CD14-positive monocyte (primary cell): ENCODE data around the gene FCN3. TPM values are rescaled to one million over a fixed set of nuclear protein-coding genes. Genes with fewer than 3 reads are reported as not detected.

Source experiments
- DNase-seq, 3 donors: peaks; one replicate each; pipeline ENCODE4 v3.0.0-alpha.2; 2011 to 2022
- H2AFZ ChIP-seq: 2 replicates; pipeline ENCODE4 v1.6.0; 2012; ENCODE audit warnings: mild to moderate bottlenecking, low read depth, low read length, inconsistent platforms; ENCODE audit not compliant: insufficient read depth, poor library complexity, severe bottlenecking
- H3K27ac ChIP-seq, 2 donors: 1 replicate in 1 of 2; 2 replicates in 1 of 2; pipeline ENCODE4 v1.5.1; 2012 to 2013; ENCODE audit warnings: low read length in 2 of 2, control low read depth in 1 of 2, inconsistent platforms in 1 of 2, low read depth in 1 of 2, mild to moderate bottlenecking in 1 of 2
- H3K27me3 ChIP-seq, 2 donors: one replicate each; pipeline versions ENCODE4 v1.6.0 to v1.6.1; 2011 to 2013; ENCODE audit warnings: low read length in 2 of 2; ENCODE audit not compliant: control insufficient read depth in 2 of 2, insufficient read depth in 2 of 2
- H3K36me3 ChIP-seq, 2 donors: replicated peaks in 1 of 2; 1 replicate in 1 of 2; 2 replicates in 1 of 2; pipeline versions ENCODE4 v1.5.1 to v1.6.1; 2012 to 2013; ENCODE audit warnings: low read length in 2 of 2, control low read depth in 1 of 2, inconsistent platforms in 1 of 2, mild to moderate bottlenecking in 1 of 2; ENCODE audit not compliant: insufficient read depth in 2 of 2, control insufficient read depth in 1 of 2
- H3K4me1 ChIP-seq, 2 donors: 1 replicate in 1 of 2; 2 replicates in 1 of 2; pipeline versions ENCODE4 v1.5.1 to v1.6.1; 2012 to 2013; ENCODE audit warnings: low read length in 2 of 2, control low read depth in 1 of 2, inconsistent platforms in 1 of 2, mild to moderate bottlenecking in 1 of 2, moderate library complexity in 1 of 2; ENCODE audit not compliant: insufficient read depth in 2 of 2, control insufficient read depth in 1 of 2
- H3K4me2 ChIP-seq: replicated peaks from 2 replicates; pipeline ENCODE3; 2012; ENCODE audit warnings: low read length, moderate library complexity, mild to moderate bottlenecking; ENCODE audit not compliant: poor library complexity, severe bottlenecking; ENCODE audit errors: extremely low read depth
- H3K4me3 ChIP-seq, 3 experiments: fragments of 200-600 bp in 1 of 3; sonication (generic) in 1 of 3; replicated peaks in 1 of 3; 1 replicate in 2 of 3; 2 replicates in 1 of 3; pipeline ENCODE4 v1.5.1; 2011 to 2013; ENCODE audit warnings: low read length in 3 of 3, mild to moderate bottlenecking in 3 of 3, control low read depth in 2 of 3, low read depth in 2 of 3, inconsistent platforms in 1 of 3, moderate library complexity in 1 of 3
- H3K79me2 ChIP-seq: 2 replicates; pipeline ENCODE4 v1.6.0; 2012; ENCODE audit warnings: mild to moderate bottlenecking, control low read depth, inconsistent platforms, low read length, moderate library complexity; ENCODE audit not compliant: insufficient read depth
- H3K9ac ChIP-seq: 2 replicates; pipeline ENCODE4 v1.6.0; 2017; ENCODE audit warnings: low read length, mild to moderate bottlenecking; ENCODE audit not compliant: insufficient read depth, poor library complexity, severe bottlenecking
- H3K9me3 ChIP-seq, 2 donors: replicated peaks in 1 of 2; 1 replicate in 1 of 2; 2 replicates in 1 of 2; pipeline versions ENCODE4 v1.5.1 to v1.6.1; 2012 to 2013; ENCODE audit warnings: low read length in 2 of 2, control low read depth in 1 of 2; ENCODE audit not compliant: control insufficient read depth in 1 of 2, insufficient read depth in 1 of 2
- H4K20me1 ChIP-seq: 2 replicates; pipeline ENCODE4 v1.6.0; 2012; ENCODE audit warnings: mild to moderate bottlenecking, low read length, control low read depth, moderate library complexity; ENCODE audit not compliant: insufficient read depth
- H3K27ac Mint-ChIP-seq, 7 donors: one replicate each; pipeline ENCODE4 v1.8.0; 2020; ENCODE audit warnings: mild to moderate bottlenecking in 7 of 7, mixed read lengths in 7 of 7, moderate library complexity in 6 of 7, inconsistent platforms in 2 of 7
- H3K27me3 Mint-ChIP-seq, 3 donors: one replicate each; pipeline ENCODE4 v1.8.0; 2021 to 2022; ENCODE audit warnings: low read depth in 3 of 3, mild to moderate bottlenecking in 3 of 3, mixed read lengths in 3 of 3, moderate library complexity in 3 of 3, inconsistent platforms in 1 of 3
- H3K36me3 Mint-ChIP-seq, 2 donors: one replicate each; pipeline ENCODE4 v1.8.0; 2020; ENCODE audit warnings: mixed read lengths in 2 of 2, inconsistent platforms in 1 of 2, mild to moderate bottlenecking in 1 of 2
- H3K4me1 Mint-ChIP-seq: one replicate; pipeline ENCODE4 v1.8.0; 2020; ENCODE audit warnings: mild to moderate bottlenecking, mixed read lengths
- H3K4me3 Mint-ChIP-seq, 2 donors: one replicate each; pipeline ENCODE4 v1.8.0; 2020; ENCODE audit warnings: mild to moderate bottlenecking in 2 of 2, mixed read lengths in 2 of 2, moderate library complexity in 1 of 2
- H3K9me3 Mint-ChIP-seq, 7 donors: one replicate each; pipeline ENCODE4 v1.8.0; 2020 to 2022; ENCODE audit warnings: mixed read lengths in 7 of 7, mild to moderate bottlenecking in 6 of 7, moderate library complexity in 6 of 7, inconsistent platforms in 2 of 7
- WGBS: methylation state at CpG from one replicate; pipeline ENCODE4 v1.1.5; 2013; ENCODE audit warnings: missing lambda C conversion rate; ENCODE audit not compliant: insufficient coverage; 5-methylcytosine and 5-hydroxymethylcytosine counted together
- intact Hi-C, 2 donors: fragments of 100-400 bp; cut with micrococcal nuclease; formaldehyde crosslinking; loops; one replicate each; pipeline versions ENCODE4 v1.15.0 to v1.15.1; 2023
- polyA plus RNA-seq, 3 donors: library from polyadenylated mRNA; depleted of rRNA in 1 of 3; unstranded in 2 of 3; stranded (reverse) in 1 of 3; fragments of 300-500 nt in 2 of 3; fragments of >200 nt in 1 of 3; fragmentation: Illumina TruSeq in 2 of 3; gene quantifications; 1 replicate in 2 of 3; 2 replicates in 1 of 3; pipeline ENCODE4 v1.2.3, GENCODE V29; 2012 to 2021
- TF ChIP-seq, protein P1 (sequence below): fragments of 200-600 bp; IDR thresholded peaks from one replicate; pipeline ENCODE4 v1.8.0; 2022; ENCODE audit warnings: antibody characterized with exemption, mild to moderate bottlenecking

Gene FCN3
- polyA plus RNA-seq, 3 donors: not detected

DNA sequence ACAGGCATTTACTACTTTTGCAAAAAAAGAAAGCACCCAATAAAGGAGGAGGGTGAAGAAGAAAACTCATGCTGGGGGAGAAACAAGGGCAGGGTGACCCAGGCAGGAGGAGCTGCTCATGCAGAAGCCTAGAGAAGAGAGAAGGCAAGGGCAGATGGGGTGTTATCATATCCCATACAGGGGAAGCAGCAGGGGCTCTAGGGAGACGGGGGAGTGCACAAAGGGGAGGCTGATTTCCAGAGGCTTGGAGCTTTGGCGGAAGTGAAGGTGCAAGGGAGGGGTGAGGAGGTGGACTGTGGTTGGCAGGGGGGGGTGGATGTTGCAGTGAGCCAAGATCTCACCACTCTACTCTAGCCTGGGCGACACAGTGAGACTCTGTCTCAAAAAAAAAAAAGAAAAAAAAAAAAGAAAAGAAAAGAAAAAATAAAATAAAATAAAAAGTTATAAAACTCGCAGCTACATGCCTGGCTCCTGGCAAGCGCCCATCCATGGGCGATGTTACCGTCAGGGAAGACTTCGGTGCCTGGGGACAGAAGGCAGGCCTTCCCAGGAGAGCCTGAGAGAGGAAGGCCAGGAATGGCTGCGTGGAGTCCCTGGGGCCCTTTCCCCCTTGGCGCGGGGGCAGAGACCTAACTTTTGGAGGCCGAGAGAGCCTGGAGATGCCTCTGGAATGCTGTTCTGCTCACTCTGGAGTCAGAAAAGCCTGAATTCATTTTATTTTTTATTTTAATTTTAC lies 3.3 kb upstream of the FCN3 start:
- Histone ChIP-seq H3K9me3 (no peaks in the 10 kb centered on the region), H4K20me1 (no peaks in the 10 kb centered on the region), H3K79me2 (no peaks in the 10 kb centered on the region), H2AFZ (no peak overlapping the region), H3K4me2 (no peak overlapping the region), H3K36me3 (no peaks in the 10 kb centered on the region), H3K4me1 (no peaks in the 10 kb centered on the region), H3K9ac (no peak overlapping the region), H3K27me3 (peaks cover 0 to 5% of the 10 kb centered on the region in 2 donors), H3K27ac (no peak overlapping the region), H3K4me3 (no peak overlapping the region)
- Mint-ChIP-seq H3K9me3 (no peaks in the 10 kb centered on the region), H3K27me3 (peaks cover 9 to 18% (median 12%) of the 10 kb centered on the region in 3 donors), H3K4me3 (no peak overlapping the region), H3K4me1 (peaks cover 4% of the 10 kb centered on the region), H3K36me3 (no peaks in the 10 kb centered on the region), H3K27ac (no peak overlapping the region)
- TF ChIP-seq, protein P1, sequence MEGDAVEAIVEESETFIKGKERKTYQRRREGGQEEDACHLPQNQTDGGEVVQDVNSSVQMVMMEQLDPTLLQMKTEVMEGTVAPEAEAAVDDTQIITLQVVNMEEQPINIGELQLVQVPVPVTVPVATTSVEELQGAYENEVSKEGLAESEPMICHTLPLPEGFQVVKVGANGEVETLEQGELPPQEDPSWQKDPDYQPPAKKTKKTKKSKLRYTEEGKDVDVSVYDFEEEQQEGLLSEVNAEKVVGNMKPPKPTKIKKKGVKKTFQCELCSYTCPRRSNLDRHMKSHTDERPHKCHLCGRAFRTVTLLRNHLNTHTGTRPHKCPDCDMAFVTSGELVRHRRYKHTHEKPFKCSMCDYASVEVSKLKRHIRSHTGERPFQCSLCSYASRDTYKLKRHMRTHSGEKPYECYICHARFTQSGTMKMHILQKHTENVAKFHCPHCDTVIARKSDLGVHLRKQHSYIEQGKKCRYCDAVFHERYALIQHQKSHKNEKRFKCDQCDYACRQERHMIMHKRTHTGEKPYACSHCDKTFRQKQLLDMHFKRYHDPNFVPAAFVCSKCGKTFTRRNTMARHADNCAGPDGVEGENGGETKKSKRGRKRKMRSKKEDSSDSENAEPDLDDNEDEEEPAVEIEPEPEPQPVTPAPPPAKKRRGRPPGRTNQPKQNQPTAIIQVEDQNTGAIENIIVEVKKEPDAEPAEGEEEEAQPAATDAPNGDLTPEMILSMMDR: no peak
- intact Hi-C loops: no loop called here
- DNase-seq: no peak
- 98% methylated on average over 7 of the region's 12 CpGs for WGBS

DNA sequence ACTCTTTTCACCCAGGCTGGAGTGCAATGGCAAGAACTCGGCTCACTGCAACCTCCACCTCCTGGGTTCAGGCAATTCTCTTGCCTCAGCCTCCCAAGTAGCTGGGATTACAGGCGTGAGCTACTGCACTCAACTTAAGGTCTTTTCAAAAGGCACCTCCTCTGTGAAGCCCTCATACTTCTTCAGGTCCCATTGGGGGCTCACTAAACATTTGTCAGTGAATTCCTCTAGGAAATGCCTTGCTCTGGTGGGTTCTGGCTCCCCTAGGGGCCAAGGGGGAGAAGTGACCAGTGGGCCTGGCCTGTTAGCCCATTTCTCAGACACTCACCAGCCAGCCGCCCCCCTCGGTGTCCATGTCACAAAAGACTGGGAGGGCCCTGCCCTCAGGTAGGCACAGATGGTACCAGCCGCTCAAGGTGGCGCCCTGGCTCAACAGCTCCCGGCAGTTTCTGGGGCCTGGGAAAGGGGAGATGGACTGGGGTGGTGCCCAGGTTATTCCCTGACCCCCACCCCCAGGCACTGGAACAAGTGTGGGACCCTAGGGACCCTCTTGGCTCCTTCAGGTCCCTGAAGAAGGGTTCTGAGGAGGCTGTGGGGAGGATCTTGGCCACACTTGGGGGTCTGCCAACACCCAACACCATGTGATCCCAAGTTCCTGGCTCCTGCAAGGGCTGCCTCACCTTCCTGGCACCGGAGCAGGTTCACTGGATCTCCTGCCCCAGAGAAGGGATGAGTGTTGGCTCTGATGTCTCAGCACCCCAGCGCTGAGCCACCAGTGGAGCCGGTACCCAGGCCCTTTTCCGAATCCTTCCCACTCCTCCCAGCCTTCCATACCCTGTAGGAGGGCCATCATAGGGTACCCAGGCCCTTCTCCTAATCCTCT lies 1.6 kb downstream of the FCN3 start:
- Histone ChIP-seq H3K79me2 (no peaks in the 10 kb centered on the region), H3K27ac (no peak overlapping the region), H2AFZ (no peak overlapping the region), H3K36me3 (no peaks in the 10 kb centered on the region), H3K9ac (no peak overlapping the region), H3K4me1 (peaks cover 27 to 30% of the 10 kb centered on the region in 2 donors), H3K4me3 (no peak overlapping the region), H3K27me3 (no peaks in the 10 kb centered on the region), H3K4me2 (no peak overlapping the region), H4K20me1 (no peaks in the 10 kb centered on the region), H3K9me3 (no peaks in the 10 kb centered on the region)
- H3K4me1 Mint-ChIP-seq: peaks cover 35% of the 10 kb centered on the region
- peaks cover 4 to 6% (median 6%) of the 10 kb centered on the region in 3 donors for H3K27me3 Mint-ChIP-seq
- no peak for DNase-seq
- no peak overlapping the region for H3K4me3 Mint-ChIP-seq
- H3K9me3 Mint-ChIP-seq: no peaks in the 10 kb centered on the region
- intact Hi-C loops: no loop called here
- H3K27ac Mint-ChIP-seq: no peak overlapping the region
- TF ChIP-seq, protein P1: peak; percentile 42
- WGBS: 91% methylated on average over 5 of the region's 11 CpGs
- H3K36me3 Mint-ChIP-seq: no peaks in the 10 kb centered on the region
